CD4-positive, alpha-beta T cell (primary cell): ENCODE data around the gene DLX4. TPM values are rescaled to one million over a fixed set of nuclear protein-coding genes. Genes with fewer than 3 reads are reported as not detected.
A peak's percentile ranks its signal among the peaks of the same experiment; 100 is the strongest.

ENCODE experiments used
- ATAC-seq: fragments of 200-7000 bp; cut with Tn5 transposase; one replicate; pipeline ENCODE4 v1.10.0; 2022; ENCODE audit warnings: mild to moderate bottlenecking; ENCODE audit not compliant: poor library complexity
- CTCF ChIA-PET: fragments of 350-600 bp; sonication (Branson Sonifier 250); formaldehyde crosslinking; loops from one replicate; lab custom pipeline; 2021; ENCODE audit warnings: antibody characterized with exemption, inconsistent platforms; lab: Charles Lee
- POLR2A ChIA-PET: fragments of 350-600 bp; sonication (Branson Sonifier 250); formaldehyde crosslinking; loops from one replicate; lab custom pipeline; 2021; ENCODE audit warnings: antibody characterized with exemption, inconsistent platforms; lab: Charles Lee
- DNase-seq, 14 experiments: peaks; one replicate each; pipeline ENCODE4 v3.0.0-alpha.2; 2013 to 2020; ENCODE audit warnings: mixed read lengths in 2 of 14
- H3K27ac ChIP-seq, 2 donors: one replicate each; pipeline versions ENCODE4 v1.5.1 to v1.7.0; 2013; ENCODE audit warnings: low read length in 2 of 2, low read depth in 1 of 2, mild to moderate bottlenecking in 1 of 2
- H3K27me3 ChIP-seq, 2 experiments: 1 replicate in 1 of 2; 2 replicates in 1 of 2; pipeline versions ENCODE4 v1.6.1 to v1.7.0; 2013; ENCODE audit warnings: low read length in 2 of 2, control low read depth in 1 of 2, mild to moderate bottlenecking in 1 of 2, moderate library complexity in 1 of 2; ENCODE audit not compliant: insufficient read depth in 2 of 2, control insufficient read depth in 1 of 2
- H3K36me3 ChIP-seq: one replicate; pipeline ENCODE4 v1.6.1; 2013; ENCODE audit warnings: low read length, control low read depth; ENCODE audit not compliant: insufficient read depth
- H3K4me1 ChIP-seq: one replicate; pipeline ENCODE4 v1.6.1; 2013; ENCODE audit warnings: low read length, control low read depth; ENCODE audit not compliant: insufficient read depth
- H3K4me3 ChIP-seq: one replicate; pipeline ENCODE4 v1.5.1; 2013; ENCODE audit warnings: mild to moderate bottlenecking, low read length, moderate library complexity
- H3K9me3 ChIP-seq, 2 experiments: 1 replicate in 1 of 2; 2 replicates in 1 of 2; pipeline versions ENCODE4 v1.6.1 to v1.7.0; 2013; ENCODE audit warnings: low read length in 2 of 2, mild to moderate bottlenecking in 2 of 2, control low read depth in 1 of 2, moderate library complexity in 1 of 2; ENCODE audit not compliant: control insufficient read depth in 1 of 2, insufficient read depth in 1 of 2
- H3K27ac Mint-ChIP-seq: one replicate; pipeline ENCODE4 v1.8.0; 2020; ENCODE audit warnings: mixed read lengths
- H3K27me3 Mint-ChIP-seq: one replicate; pipeline ENCODE4 v1.8.0; 2021; ENCODE audit warnings: mixed read lengths
- H3K36me3 Mint-ChIP-seq: one replicate; pipeline ENCODE4 v1.8.0; 2021; ENCODE audit warnings: low read depth, mixed read lengths
- H3K4me1 Mint-ChIP-seq: one replicate; pipeline ENCODE4 v1.8.0; 2021; ENCODE audit warnings: low read depth, mixed read lengths
- H3K4me3 Mint-ChIP-seq: one replicate; pipeline ENCODE4 v1.8.0; 2020; ENCODE audit warnings: mild to moderate bottlenecking, mixed read lengths
- H3K9me3 Mint-ChIP-seq: one replicate; pipeline ENCODE4 v1.8.0; 2020; ENCODE audit warnings: mixed read lengths
- CTCF ChIP-seq: fragments of 200-600 bp; IDR thresholded peaks from one replicate; pipeline ENCODE4 v1.8.0; 2022; ENCODE audit warnings: antibody characterized with exemption, mild to moderate bottlenecking
- intact Hi-C, 2 experiments: fragments of 100-400 bp; cut with DNase I in 1 of 2; cut with micrococcal nuclease in 1 of 2; formaldehyde crosslinking; loops; one replicate each; pipeline versions ENCODE4 v1.15.1 to v1.9.0; 2023 to 2025; cut with DNase I, micrococcal nuclease
- polyA plus RNA-seq, 2 donors: library from polyadenylated mRNA; unstranded; fragments of 120-200 nt; gene quantifications; one replicate each; pipeline ENCODE4 v1.2.1, GENCODE V29; 2013
- total RNA-seq, 174 experiments: library from RNA in 2 of 174; stranded (reverse) in 2 of 174; gene quantifications; one replicate each; pipeline ENCODE4 v1.2.3 and lab custom pipeline; 2021 to 2026

Gene DLX4
- under 1 TPM; 0.59 to 0.85 TPM for total RNA-seq
- polyA plus RNA-seq (2013, experiment 1 of 2): 0.27 TPM
- 0.37 TPM for polyA plus RNA-seq (2013, experiment 2 of 2)
- total RNA-seq (lab: John Stamatoyannopoulos, UW): 0 to 0.91 (median 0.22) reads per million in 172 experiments

GRCh38 chr17:49969134-49969759 lies at the start of gene DLX4:
TSS of gene DLX4 (plus strand) at chr17:49969190. CDS start at chr17:49969469, 279 bp downstream.
- H3K9me3 ChIP-seq: peaks cover 0 to 44% of the 10 kb centered on the region in 2 experiments
- H3K27ac Mint-ChIP-seq: peak within 1 kb of the TSS; percentile 25
- no peak for TF ChIP-seq CTCF
- intact Hi-C loops: no loop called here
- H3K27me3 Mint-ChIP-seq: peaks cover 89% of the 10 kb centered on the region
- peak within 1 kb of the TSS; percentile 89 for H3K4me3 Mint-ChIP-seq
- no peak within 1 kb of the TSS for H3K27ac ChIP-seq
- H3K4me3 ChIP-seq: peak within 1 kb of the TSS; percentile 66
- peaks cover 59% of the 10 kb centered on the region for H3K4me1 ChIP-seq
- H3K9me3 Mint-ChIP-seq: no peaks in the 10 kb centered on the region
- no peaks in the 10 kb centered on the region for H3K36me3 Mint-ChIP-seq
- ATAC-seq: no peak
- peaks cover 66% of the 10 kb centered on the region for H3K4me1 Mint-ChIP-seq
- POLR2A ChIA-PET: no interaction called here
- peaks cover 75 to 82% of the 10 kb centered on the region in 2 experiments for H3K27me3 ChIP-seq
- peak in 4 of 14 experiments; percentile 26 to 60 (median 45) for DNase-seq
- CTCF ChIA-PET: no interaction called here
- no peaks in the 10 kb centered on the region for H3K36me3 ChIP-seq

GRCh38 chr17:49920030-49920769 lies 48.8 kb upstream of the DLX4 start:
- no peaks in the 10 kb centered on the region for H3K36me3 Mint-ChIP-seq
- ChIA-PET POLR2A (no interaction called here), CTCF (interaction anchor here (0.9 kb wide), 1 partner anchor 40 kb away, joined by 3 read pairs; no protein-coding TSS in a partner anchor)
- H3K4me3 Mint-ChIP-seq: no peak overlapping the region
- TF ChIP-seq CTCF: no peak
- H3K9me3 ChIP-seq: no peaks in the 10 kb centered on the region
- no peak for DNase-seq
- H3K27me3 ChIP-seq: peaks cover 8 to 15% of the 10 kb centered on the region in 2 experiments
- H3K9me3 Mint-ChIP-seq: no peaks in the 10 kb centered on the region
- H3K4me1 ChIP-seq: no peaks in the 10 kb centered on the region
- ATAC-seq: no peak
- H3K27ac Mint-ChIP-seq: no peak overlapping the region
- no peak overlapping the region for H3K4me3 ChIP-seq
- intact Hi-C loops: no loop called here
- H3K27ac ChIP-seq: no peak overlapping the region
- peaks cover 56% of the 10 kb centered on the region for H3K27me3 Mint-ChIP-seq
- no peaks in the 10 kb centered on the region for H3K4me1 Mint-ChIP-seq
- no peaks in the 10 kb centered on the region for H3K36me3 ChIP-seq

- CTCF ChIA-PET: no interaction called here
- Mint-ChIP-seq H3K4me1 (no peaks in the 10 kb centered on the region), H3K27ac (no peak overlapping the region)
These were observed 46.9 kb upstream of the DLX4 start for GRCh38 chr17:49922095-49922494.

More at GRCh38 chr17:49922095-49922494, 46.9 kb upstream of the DLX4 start:
- Histone ChIP-seq H3K4me3 (no peak overlapping the region), H3K27ac (no peak overlapping the region), H3K36me3 (no peaks in the 10 kb centered on the region), H3K27me3 (peaks cover 0 to 6% of the 10 kb centered on the region in 2 experiments), H3K4me1 (no peaks in the 10 kb centered on the region), H3K9me3 (peaks cover 0 to 4% of the 10 kb centered on the region in 2 experiments)
- ATAC-seq (no peak), DNase-seq (no peak)
- intact Hi-C loops: no loop called here
- no peaks in the 10 kb centered on the region for H3K36me3 Mint-ChIP-seq
- POLR2A ChIA-PET: interaction anchor here (1.0 kb wide), 1 partner anchor 66 kb away, joined by 3 read pairs; no protein-coding TSS in a partner anchor
- H3K27me3 Mint-ChIP-seq: peaks cover 44% of the 10 kb centered on the region
- no peaks in the 10 kb centered on the region for H3K9me3 Mint-ChIP-seq
- no peak overlapping the region for H3K4me3 Mint-ChIP-seq
- TF ChIP-seq CTCF: no peak
